OCI-LY7 (cell line): Measurements from ENCODE around the gene TINAGL1.

Experiments used
- EZH2phosphoT487 ChIP-seq: fragments of 200-600 bp; sonication (generic); IDR thresholded peaks from 2 replicates; pipeline ENCODE4 v1.6.1; 2018; ENCODE audit warnings: low read depth, borderline replicate concordance, mild to moderate bottlenecking, mixed run types, antibody characterized with exemption, low read length, moderate library complexity, mixed read lengths
- TF ChIP-seq, protein P1 (sequence below): fragments of 200-600 bp; sonication (generic); conservative IDR thresholded peaks from 2 replicates; pipeline ENCODE4 v1.5.1; 2014; ENCODE audit warnings: mild to moderate bottlenecking, antibody characterized with exemption, low read length, moderate library complexity, mixed read lengths

DNA sequence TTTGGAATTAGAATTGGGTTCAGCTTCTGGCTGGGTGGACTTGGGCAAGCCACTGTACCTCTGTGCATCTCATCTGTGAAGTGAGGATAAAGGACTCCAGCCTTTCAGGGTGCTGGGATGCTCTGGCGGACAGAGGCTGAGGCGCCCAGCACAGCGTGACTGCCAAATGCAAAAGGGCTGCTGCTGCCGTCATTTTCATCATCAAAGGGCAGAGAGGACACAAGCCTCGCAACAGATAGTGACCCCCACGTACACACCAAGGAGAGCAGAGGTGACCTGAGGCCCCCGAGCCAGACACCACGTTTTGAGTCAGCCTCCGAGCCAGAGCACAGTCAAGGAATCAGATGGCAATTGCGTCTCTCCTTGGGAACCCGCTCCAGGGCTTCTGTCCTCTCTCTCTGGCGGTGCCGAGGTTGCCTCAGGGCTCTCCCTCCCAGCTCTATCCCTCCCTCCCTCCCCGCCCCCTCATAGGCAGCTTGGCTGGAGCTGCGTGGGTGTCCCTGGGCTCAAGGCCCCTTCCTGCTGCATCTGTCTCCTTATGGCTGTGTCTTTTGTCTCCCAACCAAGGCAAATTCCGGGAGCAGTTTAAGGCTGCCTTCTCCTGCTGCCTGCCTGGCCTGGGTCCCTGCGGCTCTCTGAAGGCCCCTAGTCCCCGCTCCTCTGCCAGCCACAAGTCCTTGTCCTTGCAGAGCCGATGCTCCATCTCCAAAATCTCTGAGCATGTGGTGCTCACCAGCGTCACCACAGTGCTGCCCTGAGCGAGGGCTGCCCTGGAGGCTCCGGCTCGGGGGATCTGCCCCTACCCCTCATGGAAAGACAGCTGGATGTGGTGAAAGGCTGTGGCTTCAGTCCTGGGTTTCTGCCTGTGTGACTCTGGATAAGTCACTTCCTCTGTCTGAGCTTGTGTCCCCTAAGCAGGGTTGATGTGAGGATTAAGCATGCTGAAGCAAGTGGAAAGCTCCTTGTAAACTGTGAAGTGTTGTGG is 50.2 kb downstream of the TINAGL1 start:
- TF ChIP-seq, protein P1, sequence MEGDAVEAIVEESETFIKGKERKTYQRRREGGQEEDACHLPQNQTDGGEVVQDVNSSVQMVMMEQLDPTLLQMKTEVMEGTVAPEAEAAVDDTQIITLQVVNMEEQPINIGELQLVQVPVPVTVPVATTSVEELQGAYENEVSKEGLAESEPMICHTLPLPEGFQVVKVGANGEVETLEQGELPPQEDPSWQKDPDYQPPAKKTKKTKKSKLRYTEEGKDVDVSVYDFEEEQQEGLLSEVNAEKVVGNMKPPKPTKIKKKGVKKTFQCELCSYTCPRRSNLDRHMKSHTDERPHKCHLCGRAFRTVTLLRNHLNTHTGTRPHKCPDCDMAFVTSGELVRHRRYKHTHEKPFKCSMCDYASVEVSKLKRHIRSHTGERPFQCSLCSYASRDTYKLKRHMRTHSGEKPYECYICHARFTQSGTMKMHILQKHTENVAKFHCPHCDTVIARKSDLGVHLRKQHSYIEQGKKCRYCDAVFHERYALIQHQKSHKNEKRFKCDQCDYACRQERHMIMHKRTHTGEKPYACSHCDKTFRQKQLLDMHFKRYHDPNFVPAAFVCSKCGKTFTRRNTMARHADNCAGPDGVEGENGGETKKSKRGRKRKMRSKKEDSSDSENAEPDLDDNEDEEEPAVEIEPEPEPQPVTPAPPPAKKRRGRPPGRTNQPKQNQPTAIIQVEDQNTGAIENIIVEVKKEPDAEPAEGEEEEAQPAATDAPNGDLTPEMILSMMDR, result no peak
- no peak for TF ChIP-seq EZH2phosphoT487
